Measurements from ENCODE around the gene DLG1. TPM values are rescaled to one million over a fixed set of nuclear protein-coding genes. Genes with fewer than 3 reads are reported as not detected.

Gene DLG1
- total and polyA plus RNA-seq, 4 experiments from 2014 or later = 21.4 to 92.1 (median 61.2) TPM

DNA sequence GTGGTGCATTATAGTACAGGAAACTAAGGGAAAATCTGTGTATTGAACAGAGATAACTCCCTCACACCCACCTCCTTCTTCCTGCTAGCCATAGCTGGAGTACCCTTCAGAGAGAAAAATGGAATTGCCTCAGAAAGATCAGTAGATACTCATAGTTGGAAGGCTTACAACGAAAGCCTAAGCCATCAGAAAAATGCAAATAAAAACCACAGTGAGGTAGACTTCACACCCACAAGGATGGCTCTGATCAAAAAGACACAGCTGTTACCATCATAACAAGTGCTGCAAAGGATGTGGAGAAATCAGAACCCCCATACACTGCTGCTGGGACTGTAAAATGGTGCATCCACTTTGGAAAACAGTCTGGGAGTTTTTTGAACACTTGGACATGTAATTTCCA is 7.4 kb upstream of the DLG1 start:
- intact Hi-C loops (cut with micrococcal nuclease) = no loop called here
- H3K4me3 Mint-ChIP-seq = peak overlapping the region in 1 of 8 donors; percentile 3
- POLR2A ChIA-PET (ENCODE audit: partially characterized antibody) = no interaction called here

DNA sequence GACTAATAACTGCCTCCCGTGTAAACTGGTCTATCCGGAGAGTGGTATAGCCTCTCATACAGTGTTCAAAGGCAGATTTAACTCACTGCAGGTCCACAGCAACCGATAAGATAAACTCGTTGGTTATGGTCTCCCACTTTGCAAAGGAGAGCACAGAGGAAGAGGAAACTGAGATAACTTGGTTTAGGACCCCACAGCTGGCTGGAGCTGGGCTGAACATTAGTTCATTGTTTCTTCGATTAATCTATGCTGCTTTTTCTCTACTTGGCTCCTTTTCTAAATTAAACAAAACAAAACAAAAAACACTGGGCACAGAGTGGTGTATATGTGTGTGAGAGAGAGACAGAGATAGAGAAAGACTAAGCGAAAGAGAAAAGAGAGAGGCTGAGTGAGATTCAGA is 5.0 kb upstream of the DLG1 start:
- Mint-ChIP-seq H3K27me3 (peaks cover 8 to 9% of the 10 kb centered on the region in 2 donors), H3K27ac (no peak overlapping the region), H3K4me1 (peaks cover 5 to 18% (median 11%) of the 10 kb centered on the region in 4 donors), H3K9me3 (peaks cover 0 to 1% (median 0%) of the 10 kb centered on the region in 8 donors), H3K4me3 (no peak overlapping the region), H3K36me3 (peaks cover 0 to 3% of the 10 kb centered on the region in 2 donors)
- Histone ChIP-seq H3K9me3 (ENCODE audit: control insufficient read depth in 1 of 2, low read length in 2 of 2) (no peaks in the 10 kb centered on the region), H3K27me3 (ENCODE audit: insufficient read depth, low read length) (peaks cover 3% of the 10 kb centered on the region), H3K27ac (ENCODE audit: low read depth, low read length) (no peak overlapping the region), H3K4me3 (ENCODE audit: low read length in 2 of 2) (no peak overlapping the region), H3K36me3 (ENCODE audit: insufficient read depth, low read length) (no peaks in the 10 kb centered on the region), H3K4me1 (ENCODE audit: insufficient read depth, low read length) (peaks cover 12% of the 10 kb centered on the region)
- DNase-seq = no peak
- intact Hi-C loops (cut with micrococcal nuclease) = no loop called here
- ChIA-PET CTCF (ENCODE audit: partially characterized antibody) (no interaction called here), POLR2A (ENCODE audit: partially characterized antibody) (no interaction called here)

More for the DNA sequence above, 7.4 kb upstream of the DLG1 start:
- Histone ChIP-seq H3K4me3 (ENCODE audit: low read length in 2 of 2) (no peak overlapping the region), H3K36me3 (ENCODE audit: insufficient read depth, low read length) (no peaks in the 10 kb centered on the region), H3K9me3 (ENCODE audit: control insufficient read depth in 1 of 2, low read length in 2 of 2) (no peaks in the 10 kb centered on the region), H3K4me1 (ENCODE audit: insufficient read depth, low read length) (no peaks in the 10 kb centered on the region), H3K27ac (ENCODE audit: low read depth, low read length) (no peak overlapping the region), H3K27me3 (ENCODE audit: insufficient read depth, low read length) (peaks cover 3% of the 10 kb centered on the region)
- CTCF ChIA-PET (ENCODE audit: partially characterized antibody) = no interaction called here
- Mint-ChIP-seq H3K36me3 (no peaks in the 10 kb centered on the region), H3K27ac (no peak overlapping the region), H3K27me3 (peaks cover 5 to 10% of the 10 kb centered on the region in 2 donors), H3K4me1 (peaks cover 3 to 10% (median 4%) of the 10 kb centered on the region in 4 donors), H3K9me3 (no peaks in the 10 kb centered on the region)
- peak in 3 of 5 donors; percentile 20 to 39 (median 23) for DNase-seq

DNA sequence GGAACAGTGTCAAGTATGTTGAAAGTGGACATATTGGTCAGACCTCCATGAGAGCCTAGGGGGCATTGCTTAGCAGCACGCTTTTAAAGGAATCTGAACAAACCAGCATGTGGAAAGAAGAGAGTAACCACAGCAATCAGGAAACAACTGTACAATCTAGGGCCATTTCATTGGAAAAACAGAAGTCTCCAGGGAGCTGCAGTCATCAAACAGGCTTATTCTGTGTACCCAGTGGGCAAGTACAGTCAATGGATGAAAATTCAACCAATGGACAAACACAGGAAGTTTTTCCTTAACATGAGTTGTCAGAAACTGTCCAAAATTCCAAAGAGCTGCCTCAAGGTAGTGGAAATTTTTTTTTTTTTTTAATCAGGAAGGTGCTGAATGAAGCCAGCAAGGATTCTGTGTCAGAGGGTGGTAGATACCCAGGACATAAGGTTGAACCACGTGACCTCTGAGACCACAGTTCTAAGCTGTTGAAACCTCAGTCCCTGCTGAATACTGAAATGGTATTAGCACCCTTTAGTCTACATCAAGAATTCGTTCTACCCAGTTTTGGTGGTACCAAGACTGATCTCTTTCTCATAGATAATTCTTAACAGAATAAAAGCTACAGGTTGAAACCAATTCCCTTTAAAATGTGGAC is 4.4 kb upstream of the DLG1 start:
- Histone ChIP-seq H3K36me3 (ENCODE audit: insufficient read depth, low read length) (no peaks in the 10 kb centered on the region), H3K27ac (ENCODE audit: low read depth, low read length) (no peak overlapping the region), H3K4me3 (ENCODE audit: low read length in 2 of 2) (no peak overlapping the region), H3K9me3 (ENCODE audit: control insufficient read depth in 1 of 2, low read length in 2 of 2) (no peaks in the 10 kb centered on the region), H3K4me1 (ENCODE audit: insufficient read depth, low read length) (peaks cover 12% of the 10 kb centered on the region), H3K27me3 (ENCODE audit: insufficient read depth, low read length) (peaks cover 3% of the 10 kb centered on the region)
- H3K36me3 Mint-ChIP-seq = peaks cover 0 to 4% of the 10 kb centered on the region in 2 donors
- H3K9me3 Mint-ChIP-seq = peaks cover 0 to 1% (median 0%) of the 10 kb centered on the region in 8 donors
- peaks cover 5 to 9% of the 10 kb centered on the region in 2 donors for H3K27me3 Mint-ChIP-seq
- H3K4me1 Mint-ChIP-seq = peaks cover 5 to 18% (median 11%) of the 10 kb centered on the region in 4 donors
- intact Hi-C loops (cut with micrococcal nuclease) = no loop called here
- ChIA-PET POLR2A (ENCODE audit: partially characterized antibody) (no interaction called here), CTCF (ENCODE audit: partially characterized antibody) (interaction anchor here (1.2 kb wide), 1 partner anchor 45 kb away, joined by 3 read pairs; no protein-coding TSS in a partner anchor)
- DNase-seq = no peak
- no peak overlapping the region for H3K27ac Mint-ChIP-seq
- H3K4me3 Mint-ChIP-seq = no peak overlapping the region

DNA sequence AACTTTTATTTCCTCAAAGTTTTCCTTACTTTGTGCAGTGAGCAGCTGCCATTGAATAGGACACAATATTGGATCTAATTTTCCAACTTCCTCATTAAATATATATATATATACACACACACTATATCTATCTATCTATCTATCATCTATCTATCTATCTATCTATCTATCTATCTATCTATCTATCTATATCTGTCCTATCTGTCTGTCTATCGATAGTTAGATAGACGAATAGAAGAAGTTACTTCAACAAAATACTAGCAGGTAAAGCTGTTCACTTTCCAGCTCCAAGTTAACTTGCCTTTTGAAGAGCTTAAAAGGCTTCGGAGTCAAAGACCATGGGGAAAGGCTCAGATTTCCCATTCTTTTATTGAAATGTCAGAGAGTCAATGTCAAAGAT is 3.6 kb upstream of the DLG1 start:
- Mint-ChIP-seq H3K27ac (no peak overlapping the region), H3K4me1 (peaks cover 6 to 21% (median 12%) of the 10 kb centered on the region in 4 donors), H3K4me3 (no peak overlapping the region), H3K9me3 (peaks cover 0 to 1% (median 0%) of the 10 kb centered on the region in 8 donors), H3K36me3 (peaks cover 0 to 7% of the 10 kb centered on the region in 2 donors), H3K27me3 (peaks cover 5 to 9% of the 10 kb centered on the region in 2 donors)
- Histone ChIP-seq H3K4me1 (ENCODE audit: insufficient read depth, low read length) (peaks cover 12% of the 10 kb centered on the region), H3K9me3 (ENCODE audit: control insufficient read depth in 1 of 2, low read length in 2 of 2) (no peaks in the 10 kb centered on the region), H3K36me3 (ENCODE audit: insufficient read depth, low read length) (no peaks in the 10 kb centered on the region), H3K4me3 (ENCODE audit: low read length in 2 of 2) (no peak overlapping the region), H3K27me3 (ENCODE audit: insufficient read depth, low read length) (peaks cover 3% of the 10 kb centered on the region), H3K27ac (ENCODE audit: low read depth, low read length) (no peak overlapping the region)
- no peak for DNase-seq
- CTCF ChIA-PET (ENCODE audit: partially characterized antibody) = interaction anchor here (1.2 kb wide), 1 partner anchor 45 kb away, joined by 3 read pairs; no protein-coding TSS in a partner anchor
- intact Hi-C loops (cut with micrococcal nuclease) = no loop called here
- POLR2A ChIA-PET (ENCODE audit: partially characterized antibody) = interaction anchor here (0.6 kb wide), 1 partner anchor 21 kb away, joined by 4 read pairs; no protein-coding TSS in a partner anchor

DNA sequence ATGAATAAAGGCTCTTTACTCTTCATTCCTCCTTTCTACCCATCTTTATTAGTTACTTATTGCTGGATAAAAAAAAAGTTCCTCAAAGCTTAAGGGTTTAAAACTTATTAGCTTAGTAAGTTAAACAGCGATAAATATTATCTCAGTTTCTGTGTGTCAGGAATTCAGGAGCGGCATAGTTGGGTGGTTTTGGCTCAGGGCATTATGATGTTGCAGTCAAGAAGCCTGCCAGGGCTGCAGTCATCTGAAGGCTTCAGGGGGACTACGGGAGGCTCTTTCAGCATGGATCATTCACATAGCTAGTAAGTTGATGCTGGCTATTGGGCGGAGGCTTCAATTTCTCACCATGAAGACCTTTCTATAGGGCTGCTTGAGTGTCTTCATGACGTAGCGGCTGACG is 1.9 kb upstream of the DLG1 start:
- H3K4me3 Mint-ChIP-seq = peak overlapping the region in 3 of 8 donors; percentile 3 to 80 (median 11)
- POLR2A ChIA-PET (ENCODE audit: partially characterized antibody) = no interaction called here
- peaks cover 0 to 1% (median 0%) of the 10 kb centered on the region in 8 donors for H3K9me3 Mint-ChIP-seq
- DNase-seq = no peak
- intact Hi-C loops (cut with micrococcal nuclease) = no loop called here
- Histone ChIP-seq H3K4me3 (ENCODE audit: low read length in 2 of 2) (no peak overlapping the region), H3K36me3 (ENCODE audit: insufficient read depth, low read length) (no peaks in the 10 kb centered on the region), H3K4me1 (ENCODE audit: insufficient read depth, low read length) (peaks cover 22% of the 10 kb centered on the region), H3K27ac (ENCODE audit: low read depth, low read length) (no peak overlapping the region), H3K27me3 (ENCODE audit: insufficient read depth, low read length) (peaks cover 3% of the 10 kb centered on the region), H3K9me3 (ENCODE audit: control insufficient read depth in 1 of 2, low read length in 2 of 2) (no peaks in the 10 kb centered on the region)
- H3K4me1 Mint-ChIP-seq = peaks cover 12 to 30% (median 24%) of the 10 kb centered on the region in 4 donors
- peaks cover 5 to 9% of the 10 kb centered on the region in 2 donors for H3K27me3 Mint-ChIP-seq
- peaks cover 0 to 19% of the 10 kb centered on the region in 2 donors for H3K36me3 Mint-ChIP-seq
- peak overlapping the region in 1 of 7 donors; percentile 30 for H3K27ac Mint-ChIP-seq
- CTCF ChIA-PET (ENCODE audit: partially characterized antibody) = no interaction called here

DNA sequence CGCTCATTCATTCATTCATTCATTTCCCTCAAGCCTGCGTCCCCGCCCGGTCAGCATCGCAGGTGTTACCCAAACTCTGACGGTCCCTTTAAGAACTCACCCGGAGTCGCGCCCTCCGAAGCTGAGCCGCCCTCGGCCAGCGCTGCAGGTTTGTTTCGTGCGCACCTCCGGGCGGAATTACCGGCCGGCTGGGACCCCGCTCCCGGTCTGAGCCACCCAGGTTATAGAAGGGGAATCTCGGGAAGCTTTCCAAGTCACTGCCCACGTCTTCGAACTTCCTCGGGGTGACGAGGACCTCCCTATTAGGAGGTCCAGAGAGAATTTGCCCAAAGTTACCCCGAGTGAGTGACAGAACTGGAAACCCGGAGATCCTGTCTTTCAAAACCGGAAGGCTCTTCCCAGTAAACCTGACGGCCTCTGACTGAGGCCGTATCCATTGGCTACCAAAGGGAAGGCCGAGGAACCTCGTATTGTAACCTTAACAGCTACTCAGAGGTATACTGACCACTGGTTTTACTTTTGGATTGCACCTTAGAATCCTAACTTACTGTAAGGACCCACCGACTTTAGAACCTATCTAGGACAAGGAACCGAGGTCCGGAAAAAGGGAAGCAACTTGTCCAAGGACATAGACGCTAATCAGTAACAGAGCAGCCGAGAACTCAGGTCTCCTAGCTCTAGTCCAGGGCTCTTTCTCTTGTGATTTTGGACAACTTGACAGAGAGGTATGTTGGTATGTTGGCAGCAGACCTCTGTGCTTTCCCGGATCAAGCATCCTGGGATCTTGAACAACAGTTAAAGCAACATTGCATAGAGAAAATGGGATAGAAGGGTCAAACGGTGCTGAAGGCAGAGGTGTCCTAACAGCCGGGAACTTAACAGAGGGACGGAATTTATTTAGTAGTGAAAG is 788 bp upstream of the DLG1 start:
- Histone ChIP-seq H3K27ac (ENCODE audit: low read depth, low read length) (peak overlapping the region; percentile 73), H3K4me1 (ENCODE audit: insufficient read depth, low read length) (peaks cover 24% of the 10 kb centered on the region), H3K4me3 (ENCODE audit: low read length in 2 of 2) (peak overlapping the region; percentile 80 to 89), H3K9me3 (ENCODE audit: control insufficient read depth in 1 of 2, low read length in 2 of 2) (no peaks in the 10 kb centered on the region), H3K36me3 (ENCODE audit: insufficient read depth, low read length) (no peaks in the 10 kb centered on the region), H3K27me3 (ENCODE audit: insufficient read depth, low read length) (no peaks in the 10 kb centered on the region)
- intact Hi-C loops (cut with micrococcal nuclease) = loop anchor here (1.0 kb wide), 1 partner anchor 255 kb away; no protein-coding TSS in a partner anchor
- ChIA-PET CTCF (ENCODE audit: partially characterized antibody) (no interaction called here), POLR2A (ENCODE audit: partially characterized antibody) (no interaction called here)
- Mint-ChIP-seq H3K27ac (peak overlapping the region in 6 of 7 donors; percentile 82 to 96 (median 87)), H3K27me3 (peaks cover 5 to 9% of the 10 kb centered on the region in 2 donors), H3K4me1 (peaks cover 12 to 36% (median 27%) of the 10 kb centered on the region in 4 donors), H3K9me3 (peaks cover 0 to 1% (median 0%) of the 10 kb centered on the region in 8 donors), H3K36me3 (peaks cover 0 to 19% of the 10 kb centered on the region in 2 donors), H3K4me3 (peak overlapping the region; percentile 88 to 97 (median 92))
- peak in 3 of 5 donors; percentile 10 to 22 (median 12) for DNase-seq

Data from CD4-positive, alpha-beta memory T cell (primary cell).